Measurements from ENCODE around the gene DNAJC15. TPM values are rescaled to one million over a fixed set of nuclear protein-coding genes. Genes with fewer than 3 reads are reported as not detected.

Gene DNAJC15
- total and polyA plus RNA-seq, 2 donors (not counting 3 experiments of a cell fraction or from before 2014, with no cell fraction given): 21.8 to 40.8 TPM

GRCh38 chr13:43019811-43020210, 3.6 kb upstream of the DNAJC15 start:
- Histone ChIP-seq H3K79me2 (ENCODE audit: control insufficient read depth, insufficient read depth, low read length) (peaks cover 10% of the 10 kb centered on the region), H3K36me3 (ENCODE audit: control insufficient read depth in 2 of 2, extremely low read depth in 1 of 2, insufficient read depth in 2 of 2, low read length in 2 of 2) (no peaks in the 10 kb centered on the region), H4K20me1 (replicated peaks; ENCODE audit: control insufficient read depth, extremely low read depth, insufficient read depth, low read length) (no peaks in the 10 kb centered on the region), H3K4me3 (replicated peaks in 1 of 3; ENCODE audit: insufficient read depth in 1 of 3, low read depth in 1 of 3, low read length in 3 of 3) (no peak overlapping the region), H3K9ac (replicated peaks; ENCODE audit: extremely low read depth, insufficient read depth, low read length) (no peak overlapping the region), H3K4me2 (ENCODE audit: insufficient read depth, low read length) (no peak overlapping the region), H3K27ac (ENCODE audit: insufficient read depth, low read depth, low read length) (no peak overlapping the region), H3K27me3 (ENCODE audit: control insufficient read depth in 2 of 2, insufficient read depth in 2 of 2, low read length in 2 of 2) (no peaks in the 10 kb centered on the region), H3K9me1 (replicated peaks; ENCODE audit: control insufficient read depth, extremely low read depth, insufficient read depth, low read length) (no peaks in the 10 kb centered on the region), H2AFZ (ENCODE audit: low read depth, low read length) (no peak overlapping the region), H3K4me1 (ENCODE audit: control insufficient read depth, extremely low read depth, insufficient read depth, low read length) (peaks cover 2% of the 10 kb centered on the region), H3K9me3 (replicated peaks; ENCODE audit: control insufficient read depth, insufficient read depth, low read length) (no peaks in the 10 kb centered on the region)
- intact Hi-C loops (cut with micrococcal nuclease) (no loop called here), dilution Hi-C loops (cut with MboI; ENCODE audit: extremely low pct_ligation_motif_present, low sequenced_read_pairs) (no loop called here)
- no peak for FAIRE-seq
- DNase-seq (ENCODE audit: low read depth, low spot score): no peak
- TF ChIP-seq MYC (IDR thresholded peaks at IDR 0.05; ENCODE audit: low read depth, low read length) (no peak), JUN (IDR thresholded peaks at IDR 0.05; ENCODE audit: borderline replicate concordance, insufficient read depth, insufficient read length, low read depth) (no peak), MAX (IDR thresholded peaks at IDR 0.05; ENCODE audit: insufficient read depth, insufficient read length) (no peak), CTCF (IDR thresholded peaks at IDR 0.05; ENCODE audit: extremely low read depth in 1 of 2, insufficient read depth in 1 of 2, low read depth in 1 of 2, low read length in 2 of 2) (no peak), FOS (IDR thresholded peaks at IDR 0.05; ENCODE audit: borderline replicate concordance, insufficient read depth, low read length) (no peak), POLR2A (IDR thresholded peaks at IDR 0.05; ENCODE audit: low read depth, low read length) (no peak), EZH2 (IDR thresholded peaks at IDR 0.05; ENCODE audit: borderline replicate concordance, low read depth, low read length, severe bottlenecking) (no peak), GATA2 (IDR thresholded peaks at IDR 0.05; ENCODE audit: insufficient read depth, insufficient read length, low read depth, low read length) (no peak), POLR2AphosphoS5 (IDR thresholded peaks at IDR 0.05; ENCODE audit: insufficient read depth, low read depth, low read length) (no peak)
- POLR2A ChIA-PET: no interaction called here
- no TSS peak for BruUV-seq (replicated peaks)
- CTCF ChIA-PET: no interaction called here
